ENCODE data around the gene HPSE2. TPM values are rescaled to one million over a fixed set of nuclear protein-coding genes. Genes with fewer than 3 reads are reported as not detected.

HPSE2 gene
- total RNA-seq, 1 experiment from 2014 or later = 0.20 TPM

DNA sequence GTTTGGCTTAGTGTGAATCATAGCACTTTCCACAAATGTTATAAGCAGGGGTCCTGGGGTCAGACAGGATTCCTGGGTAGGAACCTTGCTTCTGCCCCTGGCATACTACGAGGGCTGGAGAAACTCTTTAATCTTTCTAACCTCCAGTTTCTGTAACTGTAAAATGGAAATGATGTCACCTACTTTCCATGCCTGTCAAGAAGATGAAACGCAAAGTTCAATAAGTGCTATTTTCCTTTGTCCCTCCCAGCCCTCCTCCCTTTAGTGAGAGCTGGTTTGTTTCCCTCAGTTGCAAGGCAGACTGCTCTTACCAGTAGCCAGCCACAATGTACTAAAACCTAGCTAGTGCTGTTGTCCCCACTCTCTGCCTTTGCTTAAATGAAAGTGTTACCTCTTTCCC lies 671.8 kb downstream of the HPSE2 start:
- H2BK15ac ChIP-seq (ENCODE audit: low read depth, low read length) = no peak overlapping the region
- H3K79me2 ChIP-seq (ENCODE audit: insufficient read depth, low read length) = no peaks in the 10 kb centered on the region
- no peak overlapping the region for H2AK5ac ChIP-seq (ENCODE audit: insufficient read length, low read length)
- no peak overlapping the region for H2BK5ac ChIP-seq (ENCODE audit: insufficient read length, low read length)
- H2AFZ ChIP-seq (ENCODE audit: low read length) = no peak overlapping the region
- H2BK12ac ChIP-seq (ENCODE audit: insufficient read length, low read depth, low read length) = no peak overlapping the region
- no peak overlapping the region for H3K27ac ChIP-seq (ENCODE audit: insufficient read length, low read depth, low read length)
- Mint-ChIP-seq H3K4me3 (no peak overlapping the region), H3K9me3 (no peaks in the 10 kb centered on the region), H3K27me3 (ENCODE audit: low read depth) (no peaks in the 10 kb centered on the region; the same call in 1 of the 2 replicates), H3K36me3 (ENCODE audit: insufficient read depth in 1 of 3, low read depth in 3 of 3) (no peaks in the 10 kb centered on the region), H3K27ac (no peak overlapping the region), H3K4me1 (no peaks in the 10 kb centered on the region)
- no peak overlapping the region for H3T11ph ChIP-seq (ENCODE audit: low read length)
- H3K9me3 ChIP-seq (ENCODE audit: control insufficient read depth, low read depth, low read length) = no peaks in the 10 kb centered on the region
- no peaks in the 10 kb centered on the region for H3K4me1 ChIP-seq (ENCODE audit: insufficient read depth, low read length)
- H3K79me1 ChIP-seq (ENCODE audit: insufficient read depth, low read depth, low read length, poor library complexity, severe bottlenecking) = no peaks in the 10 kb centered on the region
- H3K4me2 ChIP-seq (ENCODE audit: insufficient read depth, insufficient read length, low read length) = no peak overlapping the region
- no peak overlapping the region for H4K5ac ChIP-seq (ENCODE audit: insufficient read length, low read depth, low read length)
- no peaks in the 10 kb centered on the region for H3K27me3 ChIP-seq (ENCODE audit: insufficient read depth, low read length)
- H3K18ac ChIP-seq (ENCODE audit: insufficient read length, low read depth, low read length) = no peak overlapping the region
- no peak for DNase-seq
- no peak overlapping the region for H3K4ac ChIP-seq (ENCODE audit: low read depth, low read length)
- TF ChIP-seq, protein P1, sequence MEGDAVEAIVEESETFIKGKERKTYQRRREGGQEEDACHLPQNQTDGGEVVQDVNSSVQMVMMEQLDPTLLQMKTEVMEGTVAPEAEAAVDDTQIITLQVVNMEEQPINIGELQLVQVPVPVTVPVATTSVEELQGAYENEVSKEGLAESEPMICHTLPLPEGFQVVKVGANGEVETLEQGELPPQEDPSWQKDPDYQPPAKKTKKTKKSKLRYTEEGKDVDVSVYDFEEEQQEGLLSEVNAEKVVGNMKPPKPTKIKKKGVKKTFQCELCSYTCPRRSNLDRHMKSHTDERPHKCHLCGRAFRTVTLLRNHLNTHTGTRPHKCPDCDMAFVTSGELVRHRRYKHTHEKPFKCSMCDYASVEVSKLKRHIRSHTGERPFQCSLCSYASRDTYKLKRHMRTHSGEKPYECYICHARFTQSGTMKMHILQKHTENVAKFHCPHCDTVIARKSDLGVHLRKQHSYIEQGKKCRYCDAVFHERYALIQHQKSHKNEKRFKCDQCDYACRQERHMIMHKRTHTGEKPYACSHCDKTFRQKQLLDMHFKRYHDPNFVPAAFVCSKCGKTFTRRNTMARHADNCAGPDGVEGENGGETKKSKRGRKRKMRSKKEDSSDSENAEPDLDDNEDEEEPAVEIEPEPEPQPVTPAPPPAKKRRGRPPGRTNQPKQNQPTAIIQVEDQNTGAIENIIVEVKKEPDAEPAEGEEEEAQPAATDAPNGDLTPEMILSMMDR (conservative IDR thresholded peaks at IDR 0.05) = no peak
- no peak overlapping the region for H3K14ac ChIP-seq (ENCODE audit: insufficient read depth, low read length)
- WGBS (ENCODE audit: extremely low coverage, insufficient read length, low lambda C conversion rate) = no CpG with 5 or more reads among the region's 2 CpGs
- no peaks in the 10 kb centered on the region for H4K20me1 ChIP-seq (ENCODE audit: control insufficient read depth, insufficient read depth, insufficient read length)
- no peak overlapping the region for H3K56ac ChIP-seq (ENCODE audit: insufficient read length, low read depth, low read length)
- H3K9ac ChIP-seq (ENCODE audit: extremely low read depth, insufficient read length, low read length) = no peak overlapping the region
- H2BK20ac ChIP-seq (ENCODE audit: low read depth, low read length, poor library complexity, severe bottlenecking) = no peak overlapping the region
- no peak overlapping the region for H4K91ac ChIP-seq (ENCODE audit: insufficient read length, low read depth, low read length)
- no peak overlapping the region for H3K23ac ChIP-seq (ENCODE audit: insufficient read length, low read depth, low read length)
- no peaks in the 10 kb centered on the region for H3K23me2 ChIP-seq (ENCODE audit: insufficient read length, low read depth, low read length, poor library complexity, severe bottlenecking)
- H2BK120ac ChIP-seq (ENCODE audit: low read depth, low read length, poor library complexity, severe bottlenecking) = no peak overlapping the region
- H4K8ac ChIP-seq (replicated peaks; ENCODE audit: insufficient read length, low read depth, low read length) = no peak overlapping the region
